Karpas-422 (cell line): ENCODE data around the gene PITPNM1. TPM values are rescaled to one million over a fixed set of nuclear protein-coding genes. Genes with fewer than 3 reads are reported as not detected.

Experiments used
- DNase-seq: peaks from one replicate; pipeline ENCODE4 v3.0.0-alpha.2; 2015
- H2AFZ ChIP-seq: fragments of 200-600 bp; sonication (generic); 2 replicates; pipeline ENCODE4 v1.6.1; 2014; ENCODE audit warnings: antibody characterized with exemption, low read length, mixed read lengths
- H3K27ac ChIP-seq: fragments of 200-600 bp; sonication (generic); 2 replicates; pipeline ENCODE4 v1.5.1; 2014; ENCODE audit warnings: mild to moderate bottlenecking, low read length, moderate library complexity
- H3K27me3 ChIP-seq: fragments of 200-600 bp; sonication (generic); 2 replicates; pipeline ENCODE4 v1.6.1; 2014; ENCODE audit warnings: low read length, mixed read lengths
- H3K36me3 ChIP-seq: fragments of 200-600 bp; sonication (generic); 2 replicates; pipeline ENCODE4 v1.6.1; 2014; ENCODE audit warnings: low read length, mixed read lengths; ENCODE audit not compliant: insufficient read depth
- H3K4me1 ChIP-seq: fragments of 200-600 bp; sonication (generic); 2 replicates; pipeline ENCODE4 v1.6.1; 2014; ENCODE audit warnings: mild to moderate bottlenecking, low read length, mixed read lengths
- H3K4me2 ChIP-seq: fragments of 200-600 bp; sonication (generic); 2 replicates; pipeline ENCODE4 v1.6.1; 2014; ENCODE audit warnings: low read length, low read depth, mild to moderate bottlenecking; ENCODE audit not compliant: poor library complexity, severe bottlenecking
- H3K4me3 ChIP-seq: fragments of 200-600 bp; sonication (generic); 2 replicates; pipeline ENCODE4 v1.5.1; 2014; ENCODE audit warnings: mild to moderate bottlenecking, antibody characterized with exemption, low read length, mixed read lengths
- H3K79me2 ChIP-seq: fragments of 200-600 bp; sonication (generic); 2 replicates; pipeline ENCODE4 v1.6.1; 2014; ENCODE audit warnings: mild to moderate bottlenecking, low read length, mixed read lengths
- H3K9ac ChIP-seq: fragments of 200-600 bp; sonication (generic); 2 replicates; pipeline ENCODE4 v1.6.0; 2014; ENCODE audit warnings: low read length
- H3K9me2 ChIP-seq: fragments of 200-600 bp; sonication (generic), shearing (Covaris generic); replicated peaks from 2 replicates; pipeline ENCODE4 v1.6.0; 2014; ENCODE audit warnings: mild to moderate bottlenecking, low read length, moderate library complexity; ENCODE audit not compliant: insufficient read depth
- H3K9me3 ChIP-seq: fragments of 300-700, 200-600 bp; sonication (generic); 2 replicates; pipeline ENCODE4 v1.6.1; 2014; ENCODE audit warnings: low read length, mixed read lengths
- H4K20me1 ChIP-seq: fragments of 200-600 bp; sonication (generic); 2 replicates; pipeline ENCODE4 v1.6.1; 2014; ENCODE audit warnings: mild to moderate bottlenecking, antibody characterized with exemption, low read length, low read depth; ENCODE audit not compliant: insufficient read depth
- total RNA-seq: library from RNA; depleted of rRNA; stranded (reverse); fragments of >200 nt; shearing (Covaris generic); gene quantifications from 2 replicates; pipeline ENCODE4 v1.2.3, GENCODE V29; 2014; ENCODE audit warnings: low replicate concordance

Gene PITPNM1
- total RNA-seq, 1 experiment from 2014 or later, result 79.6 TPM

GRCh38 chr11:67532889-67533288, 27.7 kb upstream of the PITPNM1 start:
- DNase-seq, result no peak
- H3K27ac ChIP-seq, result no peak overlapping the region
- H3K36me3 ChIP-seq, result no peaks in the 10 kb centered on the region
- no peak overlapping the region for H3K4me3 ChIP-seq
- no peaks in the 10 kb centered on the region for H3K9me2 ChIP-seq
- no peaks in the 10 kb centered on the region for H3K79me2 ChIP-seq
- peaks cover 16% of the 10 kb centered on the region for H3K9me3 ChIP-seq
- no peaks in the 10 kb centered on the region for H3K4me1 ChIP-seq
- H3K4me2 ChIP-seq, result no peak overlapping the region
- no peaks in the 10 kb centered on the region for H4K20me1 ChIP-seq
- no peak overlapping the region for H2AFZ ChIP-seq
- H3K27me3 ChIP-seq, result no peaks in the 10 kb centered on the region; the same call in 1 of the 2 replicates
- H3K9ac ChIP-seq, result no peak overlapping the region

- no peaks in the 10 kb centered on the region for H4K20me1 ChIP-seq
- DNase-seq, result peak; percentile 2
- no peak overlapping the region for H3K9ac ChIP-seq
- H3K36me3 ChIP-seq, result no peaks in the 10 kb centered on the region
- H3K27me3 ChIP-seq, result no peaks in the 10 kb centered on the region; the same call in 1 of the 2 replicates
- no peak overlapping the region for H3K4me2 ChIP-seq
- H3K9me3 ChIP-seq, result peaks cover 16% of the 10 kb centered on the region
- no peak overlapping the region for H3K27ac ChIP-seq
- H3K79me2 ChIP-seq, result no peaks in the 10 kb centered on the region
- H2AFZ ChIP-seq, result no peak overlapping the region
- no peak overlapping the region for H3K4me3 ChIP-seq
- no peaks in the 10 kb centered on the region for H3K9me2 ChIP-seq
- no peaks in the 10 kb centered on the region for H3K4me1 ChIP-seq
These were observed 25.1 kb upstream of the PITPNM1 start for GRCh38 chr11:67530282-67530592.

DNA sequence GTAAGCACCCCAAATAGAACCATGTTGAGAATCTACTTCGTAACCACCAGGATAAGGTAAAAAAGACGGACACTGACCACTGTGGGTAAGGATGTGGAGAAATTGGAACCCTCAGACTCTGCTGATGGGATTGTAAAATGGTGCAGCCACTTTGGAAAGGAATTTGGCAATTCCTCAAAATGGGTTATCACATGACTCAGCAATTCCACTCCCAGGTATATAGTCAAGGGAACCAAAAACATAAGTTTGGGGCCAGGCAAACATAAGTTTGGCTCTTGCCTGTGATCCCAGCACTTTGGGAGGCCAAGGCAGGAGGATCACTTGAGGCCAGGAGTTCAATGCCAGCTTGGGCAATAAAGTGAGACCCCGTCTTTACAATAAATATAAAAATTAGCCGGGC, 23.2 kb upstream of the PITPNM1 start:
- Histone ChIP-seq H2AFZ (no peak overlapping the region), H3K9me3 (peaks cover 4% of the 10 kb centered on the region), H3K4me3 (no peak overlapping the region)

DNA sequence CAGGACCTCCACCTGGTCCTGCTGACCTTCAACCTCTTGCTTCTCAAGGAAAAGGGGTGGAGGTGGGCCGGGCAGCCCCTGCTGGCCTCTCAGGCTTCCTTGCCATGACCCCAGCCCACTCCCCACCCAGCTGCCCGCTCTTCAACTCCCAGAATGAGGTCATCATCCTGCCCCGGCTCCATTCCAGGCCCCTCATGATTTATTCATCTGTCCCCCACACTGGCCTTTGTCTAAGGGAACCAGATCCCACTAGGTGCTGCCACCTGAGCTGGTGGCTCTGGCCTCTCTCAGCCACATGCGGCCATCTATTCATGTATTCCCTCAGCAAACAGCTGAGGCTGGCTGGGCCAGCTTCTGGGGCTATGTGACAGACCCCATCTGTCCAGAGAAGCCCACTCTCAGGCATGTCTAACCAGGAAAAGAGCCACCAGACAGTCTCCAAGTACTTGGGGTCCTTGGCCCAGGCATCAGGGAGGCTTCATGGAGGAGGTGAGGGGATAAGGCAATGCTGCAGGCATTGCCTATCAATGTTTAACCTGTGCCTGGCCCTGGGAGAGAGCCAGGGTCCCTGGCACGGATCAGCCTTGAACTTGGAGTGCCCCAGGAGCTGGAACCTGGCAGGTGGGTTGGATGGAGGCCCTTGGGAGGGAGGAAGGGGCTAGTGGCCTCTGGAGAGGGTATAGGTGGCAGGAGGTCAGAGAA, 20.3 kb upstream of the PITPNM1 start:
- Histone ChIP-seq H3K4me2 (no peak overlapping the region), H3K27ac (no peak overlapping the region), H3K9ac (no peak overlapping the region), H3K9me2 (no peaks in the 10 kb centered on the region), H3K27me3 (no peaks in the 10 kb centered on the region), H3K9me3 (no peaks in the 10 kb centered on the region), H2AFZ (no peak overlapping the region), H3K4me1 (no peaks in the 10 kb centered on the region), H4K20me1 (no peaks in the 10 kb centered on the region), H3K4me3 (no peak overlapping the region), H3K36me3 (no peaks in the 10 kb centered on the region), H3K79me2 (no peaks in the 10 kb centered on the region)
- DNase-seq, result no peak

More for the DNA sequence above, 23.2 kb upstream of the PITPNM1 start:
- no peaks in the 10 kb centered on the region for H3K27me3 ChIP-seq
- H3K9ac ChIP-seq, result no peak overlapping the region
- DNase-seq, result no peak
- H3K9me2 ChIP-seq, result no peaks in the 10 kb centered on the region
- no peak overlapping the region for H3K4me2 ChIP-seq
- no peaks in the 10 kb centered on the region for H4K20me1 ChIP-seq
- no peaks in the 10 kb centered on the region for H3K4me1 ChIP-seq
- no peak overlapping the region for H3K27ac ChIP-seq
- H3K79me2 ChIP-seq, result no peaks in the 10 kb centered on the region
- H3K36me3 ChIP-seq, result no peaks in the 10 kb centered on the region

- no peak for DNase-seq
- H4K20me1 ChIP-seq, result no peaks in the 10 kb centered on the region
- no peaks in the 10 kb centered on the region for H3K79me2 ChIP-seq
- no peak overlapping the region for H3K27ac ChIP-seq
- H3K9me3 ChIP-seq, result no peaks in the 10 kb centered on the region
- no peak overlapping the region for H3K9ac ChIP-seq
- H3K4me3 ChIP-seq, result no peak overlapping the region
- H3K36me3 ChIP-seq, result no peaks in the 10 kb centered on the region
- H2AFZ ChIP-seq, result no peak overlapping the region
- no peaks in the 10 kb centered on the region for H3K27me3 ChIP-seq
- H3K4me2 ChIP-seq, result no peak overlapping the region
- H3K4me1 ChIP-seq, result no peaks in the 10 kb centered on the region
- no peaks in the 10 kb centered on the region for H3K9me2 ChIP-seq
These were observed 19.3 kb upstream of the PITPNM1 start for GRCh38 chr11:67524480-67524808.

DNA sequence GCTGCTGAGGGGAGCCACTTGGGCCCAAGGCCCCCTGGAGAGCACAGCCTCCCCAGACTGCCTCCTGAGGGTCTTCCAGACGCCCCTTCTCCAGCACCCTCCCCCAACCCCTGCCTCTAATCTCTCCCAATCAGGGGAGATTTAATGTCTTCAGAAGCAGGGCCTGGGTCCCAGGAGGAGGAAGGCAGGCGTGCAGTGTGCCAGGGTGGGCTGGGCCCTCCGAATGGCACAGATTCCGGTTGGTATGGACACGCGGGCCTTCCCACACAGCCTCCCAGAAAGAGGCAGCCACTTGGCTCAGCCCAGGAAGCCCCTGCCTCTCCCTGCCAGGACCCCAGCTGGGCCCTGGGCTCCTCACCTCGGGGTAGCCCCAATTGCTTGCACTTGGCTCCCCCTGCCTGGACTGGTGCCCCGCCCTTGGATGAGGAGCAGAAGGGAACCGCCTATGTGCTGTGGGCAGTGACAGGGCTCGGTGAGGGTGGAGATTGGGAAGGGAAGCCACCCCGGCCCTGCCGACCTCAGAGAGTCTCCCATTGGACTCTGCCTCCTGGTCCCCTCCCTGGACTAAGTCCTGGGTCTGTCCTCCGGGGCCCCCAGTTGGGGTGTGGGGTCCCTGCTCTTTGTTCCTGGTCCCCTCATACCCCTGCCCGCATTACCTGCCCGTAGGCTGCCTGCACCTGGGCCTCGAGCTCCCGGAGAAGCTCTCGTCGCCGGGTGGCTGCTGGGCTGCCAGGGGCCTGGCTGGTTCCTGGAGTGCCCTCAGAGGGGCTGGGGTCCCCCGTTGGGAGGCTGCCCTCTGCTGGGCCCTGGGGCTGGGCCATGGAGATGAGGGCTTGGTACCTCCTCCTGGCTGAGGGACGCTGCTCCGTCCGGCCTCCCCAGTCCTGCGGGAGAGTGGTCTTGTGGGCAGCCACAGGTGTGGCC, 18.7 kb upstream of the PITPNM1 start:
- H3K27me3 ChIP-seq, result no peaks in the 10 kb centered on the region
- H4K20me1 ChIP-seq, result no peaks in the 10 kb centered on the region
- no peak for DNase-seq
- H3K4me2 ChIP-seq, result no peak overlapping the region
- no peaks in the 10 kb centered on the region for H3K36me3 ChIP-seq
- no peaks in the 10 kb centered on the region for H3K79me2 ChIP-seq
- H3K9me3 ChIP-seq, result no peaks in the 10 kb centered on the region
- no peaks in the 10 kb centered on the region for H3K4me1 ChIP-seq
- no peak overlapping the region for H3K9ac ChIP-seq
- H2AFZ ChIP-seq, result no peak overlapping the region
- H3K4me3 ChIP-seq, result no peak overlapping the region
- H3K27ac ChIP-seq, result no peak overlapping the region
- H3K9me2 ChIP-seq, result no peaks in the 10 kb centered on the region

- no peak within 1 kb of the TSS for H3K9ac ChIP-seq
- no peak within 1 kb of the TSS for H3K4me2 ChIP-seq
- no peaks in the 10 kb centered on the region for H3K27me3 ChIP-seq
- no peaks in the 10 kb centered on the region for H3K36me3 ChIP-seq
- no peaks in the 10 kb centered on the region for H3K79me2 ChIP-seq
- H3K9me2 ChIP-seq, result no peaks in the 10 kb centered on the region
- no peaks in the 10 kb centered on the region for H3K9me3 ChIP-seq
- no peak within 1 kb of the TSS for H3K4me3 ChIP-seq
- no peak for DNase-seq
- H3K4me1 ChIP-seq, result no peaks in the 10 kb centered on the region
- H4K20me1 ChIP-seq, result no peaks in the 10 kb centered on the region
- no peak within 1 kb of the TSS for H2AFZ ChIP-seq
- H3K27ac ChIP-seq, result no peak within 1 kb of the TSS
These were observed 17.8 kb upstream of the PITPNM1 start, which contains the start of gene CABP2 for GRCh38 chr11:67522844-67523555. CABP2 (minus strand) TSS chr11:67523446; CDS start chr11:67523326, 120 bp downstream.

DNA sequence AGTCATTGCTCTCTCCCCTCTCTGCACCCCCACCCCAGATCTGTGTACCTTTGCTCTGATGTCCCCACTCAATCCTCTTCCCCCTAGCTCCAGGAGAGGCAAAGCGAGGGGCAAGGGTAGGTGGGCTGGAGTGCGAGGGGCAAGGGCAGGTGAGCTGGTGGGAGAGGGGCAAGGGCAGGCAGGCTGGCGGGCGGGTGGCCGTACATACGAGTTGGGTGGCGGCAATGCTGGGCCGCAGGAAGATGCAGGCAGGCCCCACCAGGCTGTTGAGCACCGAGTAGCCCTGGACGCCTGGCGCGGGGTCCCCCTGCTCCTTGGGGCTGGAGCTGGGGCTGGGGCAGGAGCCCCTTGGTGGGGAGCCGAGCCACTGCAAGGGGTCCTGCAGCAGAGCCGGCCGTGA, 17.2 kb upstream of the PITPNM1 start:
- Histone ChIP-seq H3K4me3 (no peak overlapping the region), H3K27ac (no peak overlapping the region), H3K9me2 (no peaks in the 10 kb centered on the region), H2AFZ (no peak overlapping the region), H3K4me1 (no peaks in the 10 kb centered on the region), H3K9me3 (no peaks in the 10 kb centered on the region), H4K20me1 (no peaks in the 10 kb centered on the region), H3K27me3 (no peaks in the 10 kb centered on the region), H3K4me2 (no peak overlapping the region), H3K36me3 (no peaks in the 10 kb centered on the region), H3K9ac (no peak overlapping the region), H3K79me2 (no peaks in the 10 kb centered on the region)
- no peak for DNase-seq
